CD4-positive, alpha-beta T cell (primary cell): ENCODE results near the gene SHROOM1. TPM values are rescaled to one million over a fixed set of nuclear protein-coding genes. Genes with fewer than 3 reads are reported as not detected.

Source experiments
- ATAC-seq: fragments of 200-7000 bp; cut with Tn5 transposase; one replicate; pipeline ENCODE4 v1.10.0; 2022; ENCODE audit warnings: mild to moderate bottlenecking; ENCODE audit not compliant: poor library complexity
- CTCF ChIA-PET: fragments of 350-600 bp; sonication (Branson Sonifier 250); formaldehyde crosslinking; loops from one replicate; lab custom pipeline; 2021; ENCODE audit warnings: antibody characterized with exemption, inconsistent platforms; lab: Charles Lee
- POLR2A ChIA-PET: fragments of 350-600 bp; sonication (Branson Sonifier 250); formaldehyde crosslinking; loops from one replicate; lab custom pipeline; 2021; ENCODE audit warnings: antibody characterized with exemption, inconsistent platforms; lab: Charles Lee
- DNase-seq, 14 experiments: peaks; one replicate each; pipeline ENCODE4 v3.0.0-alpha.2; 2013 to 2020; ENCODE audit warnings: mixed read lengths in 2 of 14
- H3K27ac ChIP-seq, 2 donors: one replicate each; pipeline versions ENCODE4 v1.5.1 to v1.7.0; 2013; ENCODE audit warnings: low read length in 2 of 2, low read depth in 1 of 2, mild to moderate bottlenecking in 1 of 2
- H3K27me3 ChIP-seq, 2 experiments: 1 replicate in 1 of 2; 2 replicates in 1 of 2; pipeline versions ENCODE4 v1.6.1 to v1.7.0; 2013; ENCODE audit warnings: low read length in 2 of 2, control low read depth in 1 of 2, mild to moderate bottlenecking in 1 of 2, moderate library complexity in 1 of 2; ENCODE audit not compliant: insufficient read depth in 2 of 2, control insufficient read depth in 1 of 2
- H3K36me3 ChIP-seq: one replicate; pipeline ENCODE4 v1.6.1; 2013; ENCODE audit warnings: low read length, control low read depth; ENCODE audit not compliant: insufficient read depth
- H3K4me1 ChIP-seq: one replicate; pipeline ENCODE4 v1.6.1; 2013; ENCODE audit warnings: low read length, control low read depth; ENCODE audit not compliant: insufficient read depth
- H3K4me3 ChIP-seq: one replicate; pipeline ENCODE4 v1.5.1; 2013; ENCODE audit warnings: mild to moderate bottlenecking, low read length, moderate library complexity
- H3K9me3 ChIP-seq, 2 experiments: 1 replicate in 1 of 2; 2 replicates in 1 of 2; pipeline versions ENCODE4 v1.6.1 to v1.7.0; 2013; ENCODE audit warnings: low read length in 2 of 2, mild to moderate bottlenecking in 2 of 2, control low read depth in 1 of 2, moderate library complexity in 1 of 2; ENCODE audit not compliant: control insufficient read depth in 1 of 2, insufficient read depth in 1 of 2
- H3K27ac Mint-ChIP-seq: one replicate; pipeline ENCODE4 v1.8.0; 2020; ENCODE audit warnings: mixed read lengths
- H3K27me3 Mint-ChIP-seq: one replicate; pipeline ENCODE4 v1.8.0; 2021; ENCODE audit warnings: mixed read lengths
- H3K36me3 Mint-ChIP-seq: one replicate; pipeline ENCODE4 v1.8.0; 2021; ENCODE audit warnings: low read depth, mixed read lengths
- H3K4me1 Mint-ChIP-seq: one replicate; pipeline ENCODE4 v1.8.0; 2021; ENCODE audit warnings: low read depth, mixed read lengths
- H3K4me3 Mint-ChIP-seq: one replicate; pipeline ENCODE4 v1.8.0; 2020; ENCODE audit warnings: mild to moderate bottlenecking, mixed read lengths
- H3K9me3 Mint-ChIP-seq: one replicate; pipeline ENCODE4 v1.8.0; 2020; ENCODE audit warnings: mixed read lengths
- CTCF ChIP-seq: fragments of 200-600 bp; IDR thresholded peaks from one replicate; pipeline ENCODE4 v1.8.0; 2022; ENCODE audit warnings: antibody characterized with exemption, mild to moderate bottlenecking
- intact Hi-C, 2 experiments: fragments of 100-400 bp; cut with DNase I in 1 of 2; cut with micrococcal nuclease in 1 of 2; formaldehyde crosslinking; loops; one replicate each; pipeline versions ENCODE4 v1.15.1 to v1.9.0; 2023 to 2025; cut with DNase I, micrococcal nuclease
- polyA plus RNA-seq, 2 donors: library from polyadenylated mRNA; unstranded; fragments of 120-200 nt; gene quantifications; one replicate each; pipeline ENCODE4 v1.2.1, GENCODE V29; 2013
- total RNA-seq, 174 experiments: library from RNA in 2 of 174; stranded (reverse) in 2 of 174; gene quantifications; one replicate each; pipeline ENCODE4 v1.2.3 and lab custom pipeline; 2021 to 2026

SHROOM1 gene
- total RNA-seq (under 1 TPM in 1 of 2 experiments, not detected in 1; 0.59 TPM), total RNA-seq (lab: John Stamatoyannopoulos, UW) (0 to 2.1 (median 0.09) reads per million in 172 experiments)
- polyA plus RNA-seq (2013, experiment 1 of 2) = 0.80 TPM
- polyA plus RNA-seq (2013, experiment 2 of 2) = 0.73 TPM

- intact Hi-C loops = loop anchor here (1.0 to 5.0 kb wide), 2 partner anchors 52 to 53 kb away; no protein-coding TSS in a partner anchor
- H3K27me3 ChIP-seq = peaks cover 33 to 46% of the 10 kb centered on the region in 2 experiments
- DNase-seq (peak in 3 of 14 experiments; percentile 23 to 50 (median 49)), ATAC-seq (peak; percentile 32)
- H3K4me1 ChIP-seq = peaks cover 17% of the 10 kb centered on the region
- peak within 1 kb of the TSS; percentile 40 for H3K4me3 ChIP-seq
- POLR2A ChIA-PET = interaction anchor here (1.1 kb wide), 1 partner anchor 17 kb away, joined by 5 read pairs; the partner anchor contains the start of gene SOWAHA
- TF ChIP-seq CTCF = no peak
- Mint-ChIP-seq H3K27ac (no peak within 1 kb of the TSS), H3K36me3 (no peaks in the 10 kb centered on the region), H3K4me3 (peak within 1 kb of the TSS; percentile 89), H3K27me3 (peaks cover 59% of the 10 kb centered on the region), H3K9me3 (no peaks in the 10 kb centered on the region), H3K4me1 (peaks cover 17% of the 10 kb centered on the region)
- CTCF ChIA-PET = interaction anchor here (0.6 to 1.7 kb wide), 8 partner anchors 9 to 83 kb away, joined by 3 to 13 read pairs (median 4); partner anchors contain the start of genes CCNI2, GDF9 and UQCRQ
- peaks cover 0 to 5% of the 10 kb centered on the region in 2 experiments for H3K9me3 ChIP-seq
- no peaks in the 10 kb centered on the region for H3K36me3 ChIP-seq
- no peak within 1 kb of the TSS for H3K27ac ChIP-seq
Observed at GRCh38 chr5:132830436-132831094, at the start of gene SHROOM1. SHROOM1 (minus strand) TSS chr5:132830647; CDS start chr5:132826140, 4,507 bp downstream.

GRCh38 chr5:132877938-132878337, 47.5 kb upstream of the SHROOM1 start:
- no peak for ATAC-seq
- CTCF ChIA-PET = no interaction called here
- H3K36me3 ChIP-seq = peaks cover 60% of the 10 kb centered on the region
- POLR2A ChIA-PET = interaction anchor here (1.7 kb wide), 1 partner anchor 86 kb away, joined by 4 read pairs; the partner anchor contains the start of gene AFF4
- no peak for DNase-seq
- no peaks in the 10 kb centered on the region for H3K4me1 ChIP-seq
- no peaks in the 10 kb centered on the region for H3K9me3 ChIP-seq
- TF ChIP-seq CTCF = no peak
- H3K27ac ChIP-seq = no peak overlapping the region
- intact Hi-C loops = no loop called here
- H3K4me3 ChIP-seq = no peak overlapping the region
- peaks cover 65% of the 10 kb centered on the region for H3K36me3 Mint-ChIP-seq
- H3K4me1 Mint-ChIP-seq = no peaks in the 10 kb centered on the region
- peak overlapping the region; percentile 20 for H3K27ac Mint-ChIP-seq
- H3K4me3 Mint-ChIP-seq = no peak overlapping the region
- H3K27me3 ChIP-seq = no peaks in the 10 kb centered on the region
- H3K9me3 Mint-ChIP-seq = no peaks in the 10 kb centered on the region
- no peaks in the 10 kb centered on the region for H3K27me3 Mint-ChIP-seq

DNA sequence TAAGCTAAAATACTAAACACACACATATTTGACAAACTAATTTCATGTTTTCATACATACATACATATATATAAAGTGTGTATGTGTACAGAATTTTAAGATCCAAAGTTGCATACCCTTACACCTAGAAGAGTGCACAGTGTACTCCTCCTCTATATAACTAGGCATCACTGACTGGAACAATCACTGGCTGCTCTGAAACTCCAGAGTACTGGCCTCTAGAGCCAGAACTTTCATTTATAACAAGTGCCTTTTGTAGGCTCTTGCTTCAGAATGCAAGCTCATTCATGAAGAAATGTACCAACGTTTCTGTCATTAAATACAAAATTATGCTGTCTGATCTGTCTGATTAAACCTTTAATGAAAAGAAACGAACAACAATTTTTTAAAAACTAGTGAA, 47.0 kb upstream of the SHROOM1 start:
- DNase-seq (no peak), ATAC-seq (no peak)
- Mint-ChIP-seq H3K9me3 (no peaks in the 10 kb centered on the region), H3K36me3 (peaks cover 65% of the 10 kb centered on the region), H3K4me1 (no peaks in the 10 kb centered on the region), H3K27ac (no peak overlapping the region), H3K27me3 (no peaks in the 10 kb centered on the region), H3K4me3 (no peak overlapping the region)
- Histone ChIP-seq H3K27me3 (no peaks in the 10 kb centered on the region), H3K4me3 (no peak overlapping the region), H3K4me1 (no peaks in the 10 kb centered on the region), H3K27ac (no peak overlapping the region), H3K9me3 (no peaks in the 10 kb centered on the region), H3K36me3 (peaks cover 57% of the 10 kb centered on the region)
- CTCF ChIA-PET = no interaction called here
- no peak for TF ChIP-seq CTCF
- POLR2A ChIA-PET = interaction anchor here (1.7 kb wide), 1 partner anchor 86 kb away, joined by 4 read pairs; the partner anchor contains the start of gene AFF4
- intact Hi-C loops = no loop called here
